Measurements from ENCODE around the gene LSR. TPM values are rescaled to one million over a fixed set of nuclear protein-coding genes. Genes with fewer than 3 reads are reported as not detected.

LSR gene
- total RNA-seq, 1 donor from 2014 or later: 97.1 TPM

DNA sequence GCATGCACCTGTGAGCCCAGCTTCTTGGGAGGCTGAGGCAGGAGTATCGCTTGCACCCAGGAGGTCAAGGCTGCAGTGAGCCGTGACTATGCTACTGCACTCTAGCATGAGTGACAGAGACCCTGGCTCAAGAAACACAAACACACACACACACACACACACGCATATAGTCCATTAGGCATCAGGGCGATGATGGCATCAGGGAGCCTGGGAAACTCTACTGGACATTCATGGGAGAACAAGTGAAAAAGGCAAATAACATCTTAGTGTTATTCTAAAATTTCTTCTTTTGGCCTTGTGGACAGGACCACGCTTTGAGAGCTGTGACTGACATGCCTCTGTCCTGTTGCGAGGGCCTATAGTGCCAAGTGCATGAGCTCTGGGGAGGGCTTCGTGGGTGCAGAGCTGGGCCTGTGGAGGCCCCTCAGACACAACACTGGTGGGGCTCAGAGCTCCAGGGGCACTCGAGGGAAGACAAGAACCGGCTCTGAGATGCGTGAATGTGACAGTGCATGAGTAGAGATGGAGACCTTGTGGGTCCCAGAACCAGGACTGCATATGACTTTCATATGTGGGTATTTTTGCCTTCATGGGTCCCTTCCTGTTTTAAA is 12.0 kb downstream of the LSR start:
- H3K4me3 ChIP-seq (ENCODE audit: low read depth, low read length): no peak overlapping the region
- TF ChIP-seq, protein P1, sequence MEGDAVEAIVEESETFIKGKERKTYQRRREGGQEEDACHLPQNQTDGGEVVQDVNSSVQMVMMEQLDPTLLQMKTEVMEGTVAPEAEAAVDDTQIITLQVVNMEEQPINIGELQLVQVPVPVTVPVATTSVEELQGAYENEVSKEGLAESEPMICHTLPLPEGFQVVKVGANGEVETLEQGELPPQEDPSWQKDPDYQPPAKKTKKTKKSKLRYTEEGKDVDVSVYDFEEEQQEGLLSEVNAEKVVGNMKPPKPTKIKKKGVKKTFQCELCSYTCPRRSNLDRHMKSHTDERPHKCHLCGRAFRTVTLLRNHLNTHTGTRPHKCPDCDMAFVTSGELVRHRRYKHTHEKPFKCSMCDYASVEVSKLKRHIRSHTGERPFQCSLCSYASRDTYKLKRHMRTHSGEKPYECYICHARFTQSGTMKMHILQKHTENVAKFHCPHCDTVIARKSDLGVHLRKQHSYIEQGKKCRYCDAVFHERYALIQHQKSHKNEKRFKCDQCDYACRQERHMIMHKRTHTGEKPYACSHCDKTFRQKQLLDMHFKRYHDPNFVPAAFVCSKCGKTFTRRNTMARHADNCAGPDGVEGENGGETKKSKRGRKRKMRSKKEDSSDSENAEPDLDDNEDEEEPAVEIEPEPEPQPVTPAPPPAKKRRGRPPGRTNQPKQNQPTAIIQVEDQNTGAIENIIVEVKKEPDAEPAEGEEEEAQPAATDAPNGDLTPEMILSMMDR (conservative IDR thresholded peaks at IDR 0.05; ENCODE audit: low read depth, low read length): no peak
- DNase-seq (ENCODE audit: low read depth): no peak

- H3K4me3 ChIP-seq (ENCODE audit: low read depth, low read length): no peak overlapping the region
- TF ChIP-seq, protein P1 (conservative IDR thresholded peaks at IDR 0.05; ENCODE audit: low read depth, low read length): no peak
- DNase-seq (ENCODE audit: low read depth): no peak
Observed at GRCh38 chr19:35261356-35262100, 12.7 kb downstream of the LSR start.

DNA sequence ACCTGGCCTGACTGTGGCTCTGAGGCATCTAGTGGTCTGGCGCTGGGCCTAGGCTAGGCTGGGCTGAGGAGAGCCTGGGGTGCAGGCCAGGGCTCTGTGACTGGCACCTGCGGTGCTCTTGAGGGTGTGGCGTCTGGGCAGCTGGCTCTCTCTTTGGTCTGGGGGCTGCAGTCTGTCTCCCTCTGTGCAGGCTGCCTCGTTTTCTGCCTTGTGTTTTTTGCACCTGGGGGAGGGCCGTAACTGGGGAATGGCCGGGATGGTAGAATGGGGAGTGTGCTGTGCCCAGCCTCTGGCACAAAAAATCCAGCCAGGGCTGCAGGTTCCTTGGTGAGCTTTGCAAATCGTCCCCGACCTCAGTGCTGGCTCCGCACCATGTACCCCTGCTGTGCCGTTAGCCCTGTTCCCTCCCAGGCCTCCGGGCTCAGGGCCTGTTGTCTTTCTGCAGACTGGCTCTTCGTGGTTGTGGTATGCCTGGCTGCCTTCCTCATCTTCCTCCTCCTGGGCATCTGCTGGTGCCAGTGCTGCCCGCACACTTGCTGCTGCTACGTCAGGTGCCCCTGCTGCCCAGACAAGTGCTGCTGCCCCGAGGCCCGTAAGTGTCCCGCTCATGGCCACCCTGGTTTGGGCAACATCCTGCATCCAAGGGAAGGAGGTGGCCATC is 13.4 kb downstream of the LSR start:
- TF ChIP-seq, protein P1 (conservative IDR thresholded peaks at IDR 0.05; ENCODE audit: low read depth, low read length): no peak
- H3K4me3 ChIP-seq (ENCODE audit: low read depth, low read length): no peak overlapping the region
- no peak for DNase-seq (ENCODE audit: low read depth)

DNA sequence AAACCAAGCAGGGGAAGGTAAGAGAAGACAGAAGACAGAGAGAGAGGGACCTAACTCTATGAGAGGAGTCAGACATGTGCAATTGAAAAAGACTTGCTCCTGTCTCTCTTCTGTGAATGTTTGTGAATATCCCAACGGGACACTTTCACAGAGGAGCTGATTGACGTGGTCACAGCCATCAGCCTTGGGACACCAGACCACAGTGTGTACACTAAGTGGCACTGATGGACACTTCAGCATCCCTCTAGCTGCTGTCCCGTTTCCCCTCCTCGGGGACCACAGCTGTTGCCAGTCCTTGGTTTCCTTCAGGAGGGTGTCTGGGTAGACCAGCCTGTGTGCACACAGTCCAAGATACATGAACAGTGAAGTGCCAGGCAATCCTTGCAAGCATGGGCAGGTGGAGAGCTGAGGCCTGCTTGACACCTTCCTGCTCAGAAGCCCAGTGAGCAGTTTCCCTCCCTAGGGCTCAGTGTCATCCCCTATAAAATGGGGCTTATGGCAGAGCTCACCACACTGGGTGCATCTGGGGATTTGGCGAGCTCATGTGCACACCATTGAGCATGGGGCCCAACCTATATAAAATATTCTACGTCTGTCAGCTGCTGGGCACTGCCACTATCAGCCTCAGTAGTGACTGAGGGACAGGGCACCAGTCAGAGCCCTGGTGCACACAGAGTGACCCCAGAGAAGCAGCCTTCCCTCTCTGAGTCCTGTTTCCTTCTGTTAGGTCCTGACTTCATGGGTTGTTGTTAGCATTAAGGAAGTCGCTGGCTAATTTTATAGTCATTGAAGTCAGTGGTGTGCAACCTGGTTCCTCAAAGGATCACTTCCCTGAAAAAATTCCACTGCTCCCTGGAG is 15.7 kb downstream of the LSR start:
- DNase-seq (ENCODE audit: low read depth): no peak
- no peak overlapping the region for H3K4me3 ChIP-seq (ENCODE audit: low read depth, low read length)
- TF ChIP-seq, protein P1 (conservative IDR thresholded peaks at IDR 0.05; ENCODE audit: low read depth, low read length): no peak

- TF ChIP-seq, protein P1 (conservative IDR thresholded peaks at IDR 0.05; ENCODE audit: low read depth, low read length): no peak
- DNase-seq (ENCODE audit: low read depth): no peak
- H3K4me3 ChIP-seq (ENCODE audit: low read depth, low read length): no peak overlapping the region
Observed at GRCh38 chr19:35265126-35265899, 16.5 kb downstream of the LSR start.

- TF ChIP-seq, protein P1 (conservative IDR thresholded peaks at IDR 0.05; ENCODE audit: low read depth, low read length): no peak
- H3K4me3 ChIP-seq (ENCODE audit: low read depth, low read length): peak overlapping the region; percentile 89
- no peak for DNase-seq (ENCODE audit: low read depth)
Observed at GRCh38 chr19:35265900-35266519, 17.2 kb downstream of the LSR start.

Data from epithelial cell of proximal tubule (primary cell).